Neural cell (in vitro differentiated cells): ENCODE results near the gene KLHL2.

ENCODE experiments used
- EP300 ChIP-seq: fragments of 450-650 bp; conservative IDR thresholded peaks from 2 replicates; pipeline ENCODE4 v1.6.1; 2014; ENCODE audit warnings: antibody characterized with exemption, mild to moderate bottlenecking, moderate library complexity; ENCODE audit not compliant: poor library complexity, severe bottlenecking
- EZH2 ChIP-seq: fragments of 200-600, 300-800 bp; shearing (Covaris generic), sonication (generic); IDR thresholded peaks from 2 replicates; pipeline ENCODE4 v1.6.1; 2014; ENCODE audit warnings: antibody characterized with exemption, low read length, borderline replicate concordance, mild to moderate bottlenecking; ENCODE audit not compliant: insufficient read depth, poor library complexity, severe bottlenecking
- MXI1 ChIP-seq: fragments of 450-650 bp; conservative IDR thresholded peaks from 2 replicates; pipeline ENCODE4 v1.6.1; 2014; ENCODE audit warnings: antibody characterized with exemption, mild to moderate bottlenecking; ENCODE audit not compliant: poor library complexity, severe bottlenecking
- POLR2AphosphoS5 ChIP-seq: IDR thresholded peaks from 2 replicates; pipeline ENCODE4 v1.6.1; 2012
- RAD21 ChIP-seq: fragments of 450-650 bp; conservative IDR thresholded peaks from 2 replicates; pipeline ENCODE4 v1.6.1; 2014; ENCODE audit warnings: antibody characterized with exemption, mild to moderate bottlenecking, moderate library complexity
- TAF1 ChIP-seq: IDR thresholded peaks from 2 replicates; pipeline ENCODE4 v1.6.1; 2012; ENCODE audit warnings: low read depth
- TF ChIP-seq, protein P1 (sequence below): fragments of 450-650 bp; IDR thresholded peaks from 2 replicates; pipeline ENCODE4 v1.5.1; 2014; ENCODE audit warnings: antibody characterized with exemption, mild to moderate bottlenecking, moderate library complexity; ENCODE audit not compliant: poor library complexity, severe bottlenecking
- TF ChIP-seq, protein P2 (sequence below): IDR thresholded peaks from 2 replicates; pipeline ENCODE4 v1.6.1; 2012; ENCODE audit warnings: borderline replicate concordance

DNA sequence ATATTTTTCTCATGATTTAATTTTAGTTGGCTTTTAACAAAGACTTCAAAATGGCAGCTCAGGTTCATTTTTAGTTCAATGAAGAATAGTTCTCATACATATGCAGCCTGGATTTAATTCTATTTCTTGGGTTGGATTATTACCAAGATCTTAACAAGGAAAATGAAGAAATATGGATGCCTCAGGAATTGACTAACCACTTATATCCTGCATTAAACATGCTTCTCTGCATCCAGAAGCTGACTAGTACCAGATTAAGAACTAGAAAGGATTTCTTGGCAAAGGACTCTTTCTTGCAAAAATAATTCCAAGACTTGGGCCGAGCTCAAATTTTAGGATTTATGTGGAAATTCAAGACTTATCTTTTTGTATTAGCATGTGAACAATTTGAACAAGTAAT, 5.6 kb upstream of the KLHL2 start:
- TF ChIP-seq, protein P1, sequence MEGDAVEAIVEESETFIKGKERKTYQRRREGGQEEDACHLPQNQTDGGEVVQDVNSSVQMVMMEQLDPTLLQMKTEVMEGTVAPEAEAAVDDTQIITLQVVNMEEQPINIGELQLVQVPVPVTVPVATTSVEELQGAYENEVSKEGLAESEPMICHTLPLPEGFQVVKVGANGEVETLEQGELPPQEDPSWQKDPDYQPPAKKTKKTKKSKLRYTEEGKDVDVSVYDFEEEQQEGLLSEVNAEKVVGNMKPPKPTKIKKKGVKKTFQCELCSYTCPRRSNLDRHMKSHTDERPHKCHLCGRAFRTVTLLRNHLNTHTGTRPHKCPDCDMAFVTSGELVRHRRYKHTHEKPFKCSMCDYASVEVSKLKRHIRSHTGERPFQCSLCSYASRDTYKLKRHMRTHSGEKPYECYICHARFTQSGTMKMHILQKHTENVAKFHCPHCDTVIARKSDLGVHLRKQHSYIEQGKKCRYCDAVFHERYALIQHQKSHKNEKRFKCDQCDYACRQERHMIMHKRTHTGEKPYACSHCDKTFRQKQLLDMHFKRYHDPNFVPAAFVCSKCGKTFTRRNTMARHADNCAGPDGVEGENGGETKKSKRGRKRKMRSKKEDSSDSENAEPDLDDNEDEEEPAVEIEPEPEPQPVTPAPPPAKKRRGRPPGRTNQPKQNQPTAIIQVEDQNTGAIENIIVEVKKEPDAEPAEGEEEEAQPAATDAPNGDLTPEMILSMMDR = no peak
- no peak for TF ChIP-seq POLR2AphosphoS5
- no peak for TF ChIP-seq TAF1
- TF ChIP-seq, protein P2, sequence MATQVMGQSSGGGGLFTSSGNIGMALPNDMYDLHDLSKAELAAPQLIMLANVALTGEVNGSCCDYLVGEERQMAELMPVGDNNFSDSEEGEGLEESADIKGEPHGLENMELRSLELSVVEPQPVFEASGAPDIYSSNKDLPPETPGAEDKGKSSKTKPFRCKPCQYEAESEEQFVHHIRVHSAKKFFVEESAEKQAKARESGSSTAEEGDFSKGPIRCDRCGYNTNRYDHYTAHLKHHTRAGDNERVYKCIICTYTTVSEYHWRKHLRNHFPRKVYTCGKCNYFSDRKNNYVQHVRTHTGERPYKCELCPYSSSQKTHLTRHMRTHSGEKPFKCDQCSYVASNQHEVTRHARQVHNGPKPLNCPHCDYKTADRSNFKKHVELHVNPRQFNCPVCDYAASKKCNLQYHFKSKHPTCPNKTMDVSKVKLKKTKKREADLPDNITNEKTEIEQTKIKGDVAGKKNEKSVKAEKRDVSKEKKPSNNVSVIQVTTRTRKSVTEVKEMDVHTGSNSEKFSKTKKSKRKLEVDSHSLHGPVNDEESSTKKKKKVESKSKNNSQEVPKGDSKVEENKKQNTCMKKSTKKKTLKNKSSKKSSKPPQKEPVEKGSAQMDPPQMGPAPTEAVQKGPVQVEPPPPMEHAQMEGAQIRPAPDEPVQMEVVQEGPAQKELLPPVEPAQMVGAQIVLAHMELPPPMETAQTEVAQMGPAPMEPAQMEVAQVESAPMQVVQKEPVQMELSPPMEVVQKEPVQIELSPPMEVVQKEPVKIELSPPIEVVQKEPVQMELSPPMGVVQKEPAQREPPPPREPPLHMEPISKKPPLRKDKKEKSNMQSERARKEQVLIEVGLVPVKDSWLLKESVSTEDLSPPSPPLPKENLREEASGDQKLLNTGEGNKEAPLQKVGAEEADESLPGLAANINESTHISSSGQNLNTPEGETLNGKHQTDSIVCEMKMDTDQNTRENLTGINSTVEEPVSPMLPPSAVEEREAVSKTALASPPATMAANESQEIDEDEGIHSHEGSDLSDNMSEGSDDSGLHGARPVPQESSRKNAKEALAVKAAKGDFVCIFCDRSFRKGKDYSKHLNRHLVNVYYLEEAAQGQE = no peak
- TF ChIP-seq EZH2 = no peak
- TF ChIP-seq EP300 = no peak
- no peak for TF ChIP-seq MXI1
- no peak for TF ChIP-seq RAD21
